GM04503 (cell line): ENCODE data around the gene FAM228B.

Experiments
- DNase-seq: peaks from one replicate; pipeline ENCODE4 v3.0.0-alpha.2; 2012; ENCODE audit warnings: low read depth

The FAM228B gene

GRCh38 chr2:24204505-24204904, 81.2 kb downstream of the FAM228B start:
- no peak for DNase-seq

DNA sequence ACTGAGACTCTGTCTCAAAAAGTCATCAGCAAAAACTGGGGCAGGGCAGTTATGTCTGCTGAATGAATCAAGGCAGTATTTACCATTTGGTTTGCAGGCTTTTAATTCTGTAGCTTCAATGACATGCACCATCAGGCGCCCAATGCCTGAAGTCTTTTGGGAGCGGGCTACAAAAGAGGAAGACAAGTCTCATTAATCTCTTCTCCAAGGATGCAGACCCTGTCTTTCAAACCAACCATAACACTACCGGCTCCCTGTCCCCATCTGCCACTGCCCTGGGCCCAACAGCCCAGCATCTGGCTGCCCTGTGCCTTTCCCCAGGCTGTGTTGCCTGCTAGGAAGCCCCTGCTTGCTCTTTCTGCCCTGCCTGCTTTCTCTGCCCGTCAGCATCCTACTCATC, 81.9 kb downstream of the FAM228B start:
- DNase-seq, result no peak

- no peak for DNase-seq
These were observed 83.0 kb downstream of the FAM228B start for GRCh38 chr2:24206242-24206641.

DNA sequence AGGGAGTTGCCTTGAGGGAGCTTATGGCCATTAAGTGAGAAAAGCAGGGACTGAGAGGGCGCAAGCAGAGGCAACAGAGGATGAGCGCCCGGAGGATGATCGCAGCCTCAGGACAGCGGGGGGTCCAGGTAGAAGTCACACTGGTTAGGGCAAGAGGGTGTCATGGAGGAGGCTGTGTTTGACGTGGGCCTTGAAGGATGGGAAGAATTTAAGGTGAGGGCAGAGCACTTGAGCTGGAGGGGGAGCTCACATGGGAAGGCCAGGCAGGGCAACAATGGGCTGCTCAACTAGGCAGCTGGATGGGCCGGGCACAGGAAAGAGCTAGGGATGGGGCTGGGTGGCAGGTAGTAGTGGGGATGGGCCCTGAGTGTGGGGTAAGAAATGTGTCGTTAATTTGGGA, 83.4 kb downstream of the FAM228B start:
- DNase-seq, result no peak

- no peak for DNase-seq
These were observed 84.1 kb downstream of the FAM228B start for GRCh38 chr2:24207359-24207758.

GRCh38 chr2:24208490-24208889, 85.2 kb downstream of the FAM228B start:
- DNase-seq, result no peak

DNA sequence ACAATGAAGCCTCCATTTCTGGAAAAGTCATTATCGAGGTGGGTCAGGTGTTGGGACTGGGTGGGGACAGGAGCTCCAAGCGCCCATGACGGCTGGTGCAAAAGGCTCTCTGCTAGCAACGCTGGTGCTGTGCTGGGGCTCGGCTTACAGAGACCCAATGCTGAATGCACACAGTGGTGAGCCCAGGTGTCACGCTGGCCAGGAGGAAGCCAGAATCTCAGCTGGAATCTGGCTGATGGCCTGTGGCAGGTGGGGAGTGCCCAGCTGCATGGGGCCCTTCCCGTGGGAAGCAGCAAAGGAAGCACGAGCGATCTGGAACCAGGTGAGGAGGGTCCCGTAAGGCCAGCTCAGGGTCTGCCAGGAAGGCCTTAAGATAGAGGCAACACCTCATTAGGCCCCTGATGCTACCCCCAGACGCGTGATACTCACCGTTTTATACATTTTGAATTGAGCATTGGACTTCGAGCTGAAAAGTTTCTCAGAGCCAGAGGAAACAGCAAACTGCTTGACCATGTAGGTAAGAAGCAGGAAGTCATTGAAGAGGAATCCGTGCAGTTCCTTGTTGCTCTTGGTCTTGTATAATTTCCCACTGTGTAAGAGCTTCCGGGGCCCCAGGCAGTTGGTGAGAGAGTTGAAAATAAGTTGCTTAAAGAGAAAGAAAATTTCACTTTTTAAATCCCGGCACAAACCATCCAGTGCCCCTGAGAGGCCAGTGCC, 86.3 kb downstream of the FAM228B start:
- DNase-seq, result no peak

DNA sequence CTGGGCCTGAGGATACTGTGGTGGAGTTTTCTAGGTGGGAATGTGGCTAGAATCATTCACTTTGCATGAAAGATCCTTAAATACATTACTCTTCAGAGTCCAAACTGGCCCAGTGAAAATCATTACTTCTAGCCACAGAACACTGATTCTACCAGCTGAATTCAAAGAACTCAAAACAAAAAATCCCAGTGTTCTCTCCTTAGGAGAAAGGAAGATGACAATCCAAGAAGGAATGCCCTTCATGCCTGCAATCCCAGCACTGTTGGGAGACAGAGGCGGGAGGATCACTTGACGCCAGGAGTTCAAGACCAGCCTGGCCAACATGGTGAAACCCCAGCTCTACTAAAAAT, 86.8 kb downstream of the FAM228B start:
- DNase-seq, result no peak

DNA sequence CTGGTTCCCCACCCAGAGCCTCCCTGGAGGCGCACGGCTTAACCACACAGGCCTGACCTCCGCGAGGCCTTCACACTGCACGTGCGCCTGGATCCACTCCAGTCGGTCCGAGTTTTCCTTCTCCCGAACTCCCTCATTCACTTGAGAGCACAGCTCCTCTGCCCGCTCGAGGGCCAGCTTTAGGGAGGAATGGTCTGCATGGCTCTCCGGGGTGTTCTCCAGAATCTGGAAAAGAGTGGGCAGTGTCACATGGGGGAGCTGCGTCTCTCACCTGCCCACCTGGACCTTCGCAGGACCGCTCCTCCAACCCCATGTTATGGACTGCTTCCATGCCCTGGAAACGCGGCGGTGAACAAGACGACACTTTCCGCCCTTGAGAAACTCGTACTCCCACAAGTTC, 87.5 kb downstream of the FAM228B start:
- no peak for DNase-seq

DNA sequence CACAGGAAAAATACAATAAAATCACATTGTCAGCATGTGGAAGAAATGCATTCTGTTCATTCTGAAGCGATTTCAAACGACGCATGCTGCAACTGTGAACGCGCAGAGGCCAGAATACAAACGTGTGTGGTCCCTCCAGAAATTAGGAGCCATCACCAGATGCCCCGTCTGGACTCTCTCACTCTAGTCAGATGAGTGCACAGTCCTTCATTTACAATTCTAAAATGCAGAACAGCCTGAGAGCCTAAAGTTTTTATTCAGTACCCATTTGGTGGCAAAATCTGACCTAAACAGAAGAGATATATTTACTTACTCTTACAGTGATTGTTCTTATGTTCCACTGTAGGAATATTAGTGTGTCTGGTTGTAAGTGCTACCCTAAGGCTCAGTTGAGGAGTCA, 88.1 kb downstream of the FAM228B start:
- no peak for DNase-seq

- DNase-seq, result no peak
These were observed 91.6 kb downstream of the FAM228B start for GRCh38 chr2:24214880-24215279.
